ENCODE data around the gene TBX2. TPM values are rescaled to one million over a fixed set of nuclear protein-coding genes. Genes with fewer than 3 reads are reported as not detected.

TBX2 gene
- total RNA-seq, 1 donor from 2014 or later: not detected

DNA sequence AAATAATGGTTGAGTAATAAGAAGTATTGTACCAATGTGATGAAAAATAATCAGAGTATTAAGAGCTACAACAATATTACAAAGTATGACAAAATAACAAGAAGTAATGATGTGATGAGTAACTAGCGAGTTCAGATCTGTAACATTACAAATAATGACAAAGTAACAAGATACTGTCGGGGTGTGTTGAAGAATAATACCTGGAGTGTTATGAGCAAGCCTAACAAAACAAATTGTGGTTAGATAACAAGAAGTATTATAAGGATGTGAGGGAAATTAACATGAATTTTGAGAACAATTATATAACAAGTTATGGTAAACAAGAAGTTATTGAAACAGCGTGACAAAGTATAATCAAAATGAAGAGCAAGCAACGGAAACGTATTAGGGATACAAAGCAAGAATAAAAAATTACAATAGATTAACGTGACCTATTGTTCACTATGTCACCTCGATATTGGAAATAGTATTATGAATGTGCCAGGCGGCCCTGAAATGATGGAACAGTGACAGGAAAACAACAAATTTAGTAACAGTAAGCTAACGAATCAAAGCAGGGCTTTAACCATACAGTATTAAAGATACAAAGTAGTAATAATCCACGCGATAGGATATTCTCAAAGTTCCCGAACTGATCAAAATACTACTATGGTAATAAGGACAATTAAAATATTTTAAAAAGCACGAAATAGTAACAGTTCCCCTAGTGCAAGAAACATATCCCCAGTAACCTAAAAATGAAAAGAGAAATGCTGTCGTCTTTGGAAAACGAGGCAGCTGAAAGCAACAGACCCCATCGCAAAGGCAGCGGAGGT is 54.1 kb downstream of the TBX2 start:
- Mint-ChIP-seq H3K4me3 (no peak overlapping the region), H3K9me3 (no peaks in the 10 kb centered on the region), H3K27me3 (peaks cover 75% of the 10 kb centered on the region), H3K36me3 (ENCODE audit: low read depth) (peaks cover 3% of the 10 kb centered on the region), H3K4me1 (peaks cover 7% of the 10 kb centered on the region), H3K27ac (peak overlapping the region; percentile 66)
- intact Hi-C loops (cut with micrococcal nuclease): loop anchor here (1.0 to 2.0 kb wide), 2 partner anchors 51 to 55 kb away; no protein-coding TSS in a partner anchor
- DNase-seq: no peak

GRCh38 chr17:61454381-61455323 is 55.0 kb downstream of the TBX2 start:
- no peak for DNase-seq
- Mint-ChIP-seq H3K4me3 (no peak overlapping the region), H3K36me3 (ENCODE audit: low read depth) (peaks cover 3% of the 10 kb centered on the region), H3K27me3 (peaks cover 77% of the 10 kb centered on the region), H3K4me1 (peaks cover 7% of the 10 kb centered on the region), H3K27ac (peak overlapping the region; percentile 66), H3K9me3 (no peaks in the 10 kb centered on the region)
- intact Hi-C loops (cut with micrococcal nuclease): loop anchor here (2.0 kb wide), 1 partner anchor 52 kb away; no protein-coding TSS in a partner anchor

- Mint-ChIP-seq H3K9me3 (no peaks in the 10 kb centered on the region), H3K27ac (peak overlapping the region; percentile 17), H3K4me3 (no peak overlapping the region), H3K27me3 (peaks cover 78% of the 10 kb centered on the region), H3K4me1 (peaks cover 7% of the 10 kb centered on the region), H3K36me3 (ENCODE audit: low read depth) (peaks cover 3% of the 10 kb centered on the region)
- DNase-seq: no peak
- intact Hi-C loops (cut with micrococcal nuclease): loop anchor here (2.0 kb wide), 1 partner anchor 53 kb away; no protein-coding TSS in a partner anchor
Measured at GRCh38 chr17:61455324-61456060, 55.8 kb downstream of the TBX2 start.

- intact Hi-C loops (cut with micrococcal nuclease): no loop called here
- Mint-ChIP-seq H3K9me3 (no peaks in the 10 kb centered on the region), H3K36me3 (ENCODE audit: low read depth) (peaks cover 3% of the 10 kb centered on the region), H3K27ac (no peak overlapping the region), H3K27me3 (peaks cover 78% of the 10 kb centered on the region), H3K4me1 (peaks cover 7% of the 10 kb centered on the region), H3K4me3 (no peak overlapping the region)
- no peak for DNase-seq
Measured at GRCh38 chr17:61456061-61456681, 56.5 kb downstream of the TBX2 start.

GRCh38 chr17:61456688-61457225 is 57.1 kb downstream of the TBX2 start:
- peaks cover 82% of the 10 kb centered on the region for H3K27me3 Mint-ChIP-seq
- H3K36me3 Mint-ChIP-seq (ENCODE audit: low read depth): peaks cover 3% of the 10 kb centered on the region
- peaks cover 7% of the 10 kb centered on the region for H3K4me1 Mint-ChIP-seq
- no peaks in the 10 kb centered on the region for H3K9me3 Mint-ChIP-seq
- DNase-seq: no peak
- intact Hi-C loops (cut with micrococcal nuclease): no loop called here
- no peak overlapping the region for H3K4me3 Mint-ChIP-seq
- no peak overlapping the region for H3K27ac Mint-ChIP-seq

DNA sequence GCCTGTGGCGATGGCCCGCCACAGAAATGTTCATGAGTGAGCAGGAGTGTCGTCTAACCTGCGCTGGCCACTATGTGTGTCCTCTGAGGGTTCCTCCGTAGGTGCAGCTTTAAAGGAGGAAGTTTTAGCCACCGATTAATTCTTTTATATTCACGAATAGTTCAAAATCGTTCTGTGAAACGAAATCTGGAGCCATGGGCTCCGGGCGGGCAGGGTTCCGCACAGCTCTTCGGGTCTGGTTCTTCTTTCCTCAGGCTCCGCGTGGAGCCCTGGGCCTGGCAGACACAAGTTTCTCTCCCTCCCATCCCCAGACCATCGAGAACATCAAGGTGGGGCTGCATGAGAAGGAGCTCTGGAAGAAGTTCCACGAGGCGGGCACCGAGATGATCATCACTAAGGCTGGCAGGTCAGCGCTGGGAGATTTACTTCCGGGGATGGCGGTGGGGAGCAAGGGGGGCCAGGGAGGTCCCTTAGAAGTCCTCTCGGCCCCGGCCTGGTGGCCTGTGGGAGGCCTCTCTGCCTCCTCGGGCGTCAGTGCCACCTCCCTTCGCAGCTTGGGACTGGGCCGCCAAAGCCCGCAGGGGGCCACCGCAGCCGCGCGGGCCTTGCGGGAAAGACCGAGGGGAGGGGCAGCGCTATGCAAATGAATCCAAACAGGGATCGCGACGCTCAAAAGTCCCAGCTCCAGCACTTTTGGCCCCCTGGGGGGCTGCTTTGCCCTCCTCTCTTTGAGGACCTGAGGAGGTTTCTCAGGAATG is 57.8 kb downstream of the TBX2 start:
- DNase-seq: no peak
- intact Hi-C loops (cut with micrococcal nuclease): no loop called here
- H3K4me1 Mint-ChIP-seq: peaks cover 7% of the 10 kb centered on the region
- H3K36me3 Mint-ChIP-seq (ENCODE audit: low read depth): peaks cover 3% of the 10 kb centered on the region
- peaks cover 86% of the 10 kb centered on the region for H3K27me3 Mint-ChIP-seq
- H3K9me3 Mint-ChIP-seq: no peaks in the 10 kb centered on the region
- peak overlapping the region; percentile 35 for H3K4me3 Mint-ChIP-seq
- H3K27ac Mint-ChIP-seq: no peak overlapping the region

GRCh38 chr17:61458000-61458399 is 58.4 kb downstream of the TBX2 start:
- H3K27ac Mint-ChIP-seq: no peak overlapping the region
- H3K9me3 Mint-ChIP-seq: no peaks in the 10 kb centered on the region
- intact Hi-C loops (cut with micrococcal nuclease): no loop called here
- no peak overlapping the region for H3K4me3 Mint-ChIP-seq
- no peak for DNase-seq
- H3K36me3 Mint-ChIP-seq (ENCODE audit: low read depth): peaks cover 3% of the 10 kb centered on the region
- H3K27me3 Mint-ChIP-seq: peaks cover 86% of the 10 kb centered on the region
- peaks cover 11% of the 10 kb centered on the region for H3K4me1 Mint-ChIP-seq

GRCh38 chr17:61458421-61459141 is 58.9 kb downstream of the TBX2 start:
- H3K4me1 Mint-ChIP-seq: peaks cover 11% of the 10 kb centered on the region

More at GRCh38 chr17:61458421-61459141, 58.9 kb downstream of the TBX2 start:
- H3K27ac Mint-ChIP-seq: no peak overlapping the region
- intact Hi-C loops (cut with micrococcal nuclease): no loop called here
- no peak overlapping the region for H3K4me3 Mint-ChIP-seq
- peaks cover 85% of the 10 kb centered on the region for H3K27me3 Mint-ChIP-seq
- H3K9me3 Mint-ChIP-seq: no peaks in the 10 kb centered on the region
- no peak for DNase-seq
- H3K36me3 Mint-ChIP-seq (ENCODE audit: low read depth): peaks cover 3% of the 10 kb centered on the region

Other genes starting within 250 kb of the TBX2 start
- gene TBX4, start 52.6 kb downstream of the TBX2 start, total RNA-seq: not detected in 2 replicates
- not detected in 2 replicates for gene NACA2, start 191.4 kb downstream of the TBX2 start, total RNA-seq

All from activated CD4-positive, alpha-beta T cell treated with anti-CD3 and anti-CD28 coated beads, Interleukin-2, amount 10 ng/mL, durations not matched to agents 24 days and 14 days (primary cell).